OCI-LY3 (cell line): Measurements from ENCODE around the gene RSPH3.
"Not testable (repeated sequence)": the region's sequence is repeated elsewhere in the genome, so short reads cannot be mapped to it uniquely, and the experiment has no call there.

Experiments used
- H2AFZ ChIP-seq: fragments of 200-600, 300-600 bp; shearing (Covaris generic); 2 replicates; pipeline ENCODE4 v1.6.0; 2014; ENCODE audit warnings: antibody characterized with exemption, low read depth, low read length
- H3K27ac ChIP-seq: fragments of 200-600, 300-600 bp; sonication (generic); 2 replicates; pipeline ENCODE4 v1.5.1; 2014; ENCODE audit warnings: mild to moderate bottlenecking, low read length, moderate library complexity, mixed read lengths
- H3K27me3 ChIP-seq: fragments of 200-600, 300-600 bp; sonication (generic); 2 replicates; pipeline ENCODE4 v1.6.1; 2014; ENCODE audit warnings: low read depth, low read length, mixed read lengths
- H3K36me3 ChIP-seq: fragments of 200-600, 300-600 bp; sonication (generic); replicated peaks from 2 replicates; pipeline ENCODE3; 2014; ENCODE audit warnings: low read depth, low read length, mixed read lengths
- H3K4me1 ChIP-seq: fragments of 300-600, 200-600 bp; sonication (generic); 2 replicates; pipeline ENCODE4 v1.6.1; 2014; ENCODE audit warnings: low read length, mixed read lengths
- H3K4me2 ChIP-seq: fragments of 200-600, 300-600 bp; sonication (generic); 2 replicates; pipeline ENCODE4 v1.6.1; 2014; ENCODE audit warnings: low read length, mixed read lengths
- H3K4me3 ChIP-seq: fragments of 300-600, 200-600 bp; sonication (generic); 2 replicates; pipeline ENCODE4 v1.5.1; 2014; ENCODE audit warnings: antibody characterized with exemption, mild to moderate bottlenecking, low read length, moderate library complexity
- H3K79me2 ChIP-seq: fragments of 300-600, 200-600 bp; shearing (Covaris generic); 2 replicates; pipeline ENCODE4 v1.6.1; 2014; ENCODE audit warnings: mild to moderate bottlenecking, low read length, mixed read lengths
- H3K9ac ChIP-seq: fragments of 300-600, 200-600 bp; shearing (Covaris generic); 2 replicates; pipeline ENCODE4 v1.6.0; 2014; ENCODE audit warnings: mild to moderate bottlenecking, low read length, moderate library complexity
- H3K9me3 ChIP-seq: fragments of 200-600, 300-600 bp; shearing (Covaris generic); 2 replicates; pipeline ENCODE4 v1.6.1; 2014; ENCODE audit warnings: low read length, mixed read lengths; ENCODE audit not compliant: insufficient read depth
- H4K20me1 ChIP-seq: fragments of 200-600, 300-600 bp; sonication (generic); 2 replicates; pipeline ENCODE4 v1.6.1; 2016; ENCODE audit warnings: low read length, mixed read lengths; ENCODE audit not compliant: insufficient read depth
- CTCF ChIP-seq: fragments of 200-600, 300-600 bp; sonication (generic); IDR thresholded peaks from 2 replicates; pipeline ENCODE4 v1.5.1; 2014; ENCODE audit warnings: antibody characterized with exemption, low read length, low read depth
- EZH2phosphoT487 ChIP-seq: fragments of 200-600 bp; shearing (Covaris generic); IDR thresholded peaks from 2 replicates; pipeline ENCODE4 v1.6.1; 2018; ENCODE audit warnings: antibody characterized with exemption, mixed run types, low read depth

The RSPH3 gene

GRCh38 chr6:159013229-159013628, 13.2 kb upstream of the RSPH3 start:
- Histone ChIP-seq H3K9ac (no peak overlapping the region), H3K4me3 (no peak overlapping the region), H3K4me2 (peak overlapping the region; percentile 43), H3K27ac (peak overlapping the region; percentile 4; the same call in 1 of the 2 replicates), H3K27me3 (no peaks in the 10 kb centered on the region), H3K79me2 (no peaks in the 10 kb centered on the region), H3K4me1 (peaks cover 46% of the 10 kb centered on the region), H3K9me3 (peaks cover 5% of the 10 kb centered on the region; the same call in 1 of the 2 replicates), H4K20me1 (no peaks in the 10 kb centered on the region), H3K36me3 (peaks cover 7% of the 10 kb centered on the region), H2AFZ (peak overlapping the region; percentile 58; the same call in 1 of the 2 replicates)
- no peak for TF ChIP-seq EZH2phosphoT487
- TF ChIP-seq CTCF: no peak

DNA sequence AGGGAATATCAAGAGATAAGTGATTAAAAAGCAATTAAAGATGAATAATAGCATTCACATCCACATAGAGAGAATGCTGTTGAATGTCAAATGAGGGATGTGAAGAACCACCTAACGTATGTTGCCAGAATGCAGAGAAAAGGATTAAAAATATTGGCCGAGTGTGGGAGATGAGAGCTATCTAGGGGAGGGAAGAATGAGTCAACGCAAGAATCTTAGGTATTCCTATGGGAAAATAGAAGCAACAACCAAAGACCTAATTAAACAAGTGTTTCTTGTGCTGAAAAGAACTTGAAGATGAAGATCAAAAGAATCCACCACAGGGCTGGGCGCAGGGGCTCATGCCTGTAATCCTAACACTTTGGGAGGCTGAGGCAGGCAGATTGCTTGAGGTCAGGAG, 12.2 kb upstream of the RSPH3 start:
- no peak overlapping the region for H3K4me3 ChIP-seq
- no peaks in the 10 kb centered on the region for H3K27me3 ChIP-seq
- H3K27ac ChIP-seq: no peak overlapping the region
- H3K36me3 ChIP-seq: peaks cover 7% of the 10 kb centered on the region
- peaks cover 5% of the 10 kb centered on the region; the same call in 1 of the 2 replicates for H3K9me3 ChIP-seq
- no peak overlapping the region for H2AFZ ChIP-seq
- no peaks in the 10 kb centered on the region for H4K20me1 ChIP-seq
- H3K79me2 ChIP-seq: no peaks in the 10 kb centered on the region
- H3K9ac ChIP-seq: no peak overlapping the region
- H3K4me2 ChIP-seq: no peak overlapping the region
- peaks cover 36% of the 10 kb centered on the region for H3K4me1 ChIP-seq
- TF ChIP-seq CTCF (no peak), EZH2phosphoT487 (no peak)

DNA sequence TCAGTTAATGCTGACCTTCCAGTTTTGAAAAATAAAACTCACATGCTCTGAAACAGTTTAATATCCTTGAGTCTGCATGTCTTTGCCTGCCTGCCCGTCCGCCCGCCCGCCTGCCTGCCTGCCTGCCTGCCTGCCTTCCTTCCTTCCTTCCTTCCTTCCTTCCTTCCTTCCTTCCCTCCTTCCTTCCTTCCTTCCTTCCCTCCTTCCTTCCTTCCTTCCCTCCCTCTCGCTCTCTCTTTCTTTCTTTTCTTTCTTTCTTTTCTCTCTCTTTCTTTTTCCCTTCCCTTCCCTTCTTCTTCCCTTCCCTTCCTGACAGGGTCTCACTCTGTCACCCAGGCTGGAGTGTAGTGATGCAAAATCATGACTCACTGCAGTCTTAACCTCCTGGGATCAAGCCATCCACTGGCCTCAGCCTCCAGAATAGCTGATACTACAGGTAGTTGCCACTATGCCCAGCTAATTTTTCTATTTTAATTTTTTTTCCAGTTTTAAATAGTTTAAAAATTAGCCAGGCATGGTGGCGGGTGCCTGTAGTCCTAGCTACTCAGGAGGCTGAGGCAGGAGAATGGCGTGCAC, 10.1 kb upstream of the RSPH3 start:
- not testable (repeated sequence) for H3K27ac ChIP-seq, H3K27me3 ChIP-seq, H4K20me1 ChIP-seq, H3K36me3 ChIP-seq, H3K4me2 ChIP-seq, H3K79me2 ChIP-seq, H3K9ac ChIP-seq, H3K9me3 ChIP-seq, H3K4me3 ChIP-seq, H2AFZ ChIP-seq
- H3K4me1 ChIP-seq: peaks cover 31% of the 10 kb centered on the region

DNA sequence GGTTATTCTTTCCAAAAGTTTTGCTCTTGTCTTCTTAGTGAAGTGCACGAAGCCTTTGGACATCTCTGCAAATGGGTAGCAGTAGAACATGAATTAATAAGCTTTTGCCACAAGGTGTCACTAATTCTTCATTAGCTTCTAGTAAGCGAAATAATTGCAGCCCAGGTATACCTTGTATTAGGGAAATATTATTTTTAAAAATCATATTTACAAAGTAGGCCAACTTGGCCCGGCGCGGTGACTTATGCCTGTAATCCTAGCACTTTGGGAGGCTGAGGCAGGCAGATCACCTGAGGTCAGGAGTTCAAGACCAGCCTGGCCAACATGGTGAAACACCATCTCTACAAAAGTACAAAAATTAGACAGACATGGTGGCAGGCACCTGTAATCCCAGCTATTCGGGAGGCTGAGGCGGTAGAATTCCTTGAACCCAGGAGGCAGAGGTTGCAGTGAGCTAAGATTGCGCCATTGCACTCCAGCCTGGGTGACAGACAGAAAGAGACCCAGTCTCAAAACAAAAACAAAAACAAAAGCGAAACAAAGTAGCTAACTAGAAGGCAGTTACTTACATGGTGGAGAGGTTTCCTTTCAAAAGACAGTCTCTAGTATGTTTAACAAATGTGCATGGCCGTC, 8.8 kb upstream of the RSPH3 start:
- Histone ChIP-seq H4K20me1 (no peaks in the 10 kb centered on the region), H3K4me2 (peak overlapping the region; percentile 40), H3K27ac (no peak overlapping the region), H3K4me3 (peak overlapping the region; percentile 27), H3K36me3 (no peaks in the 10 kb centered on the region), H3K27me3 (no peaks in the 10 kb centered on the region), H3K79me2 (no peaks in the 10 kb centered on the region), H2AFZ (no peak overlapping the region), H3K4me1 (peaks cover 31% of the 10 kb centered on the region), H3K9me3 (no peaks in the 10 kb centered on the region), H3K9ac (peak overlapping the region; percentile 18; the same call in 1 of the 2 replicates)
- no peak for TF ChIP-seq EZH2phosphoT487
- TF ChIP-seq CTCF: peak; percentile 51
